Astrocyte (in vitro differentiated cells and primary cell): ENCODE results near the gene ME3. TPM values are rescaled to one million over a fixed set of nuclear protein-coding genes. Genes with fewer than 3 reads are reported as not detected.

Experiments
- DNase-seq: peaks from one replicate; pipeline ENCODE4 v3.0.0-alpha.2; 2010; ENCODE audit warnings: low read depth
- FAIRE-seq: peaks from 2 replicates; lab custom pipeline; 2011; peaks lifted over from hg19 to GRCh38; lab: Jason Lieb, UNC
- H2AFZ ChIP-seq: 2 replicates; pipeline ENCODE4 v1.6.0; 2012; ENCODE audit warnings: low read depth, low read length, inconsistent platforms
- H3K27ac ChIP-seq: 2 replicates; pipeline ENCODE4 v1.5.1; 2011; ENCODE audit warnings: low read depth, low read length, inconsistent platforms
- H3K27me3 ChIP-seq: 2 replicates; pipeline ENCODE4 v1.6.0; 2011; ENCODE audit warnings: low read length, inconsistent platforms; ENCODE audit not compliant: insufficient read depth
- H3K36me3 ChIP-seq: 2 replicates; pipeline ENCODE4 v1.5.1; 2011; ENCODE audit warnings: low read length, inconsistent platforms; ENCODE audit not compliant: insufficient read depth
- H3K4me1 ChIP-seq: 2 replicates; pipeline ENCODE4 v1.5.1; 2011; ENCODE audit warnings: low read length, inconsistent platforms; ENCODE audit not compliant: insufficient read depth
- H3K4me2 ChIP-seq: 2 replicates; pipeline ENCODE4 v1.6.0; 2012; ENCODE audit warnings: low read length, inconsistent platforms
- H3K4me3 ChIP-seq: 2 replicates; pipeline ENCODE4 v1.5.1; 2011; ENCODE audit warnings: low read depth, mild to moderate bottlenecking, low read length, inconsistent platforms; ENCODE audit not compliant: insufficient read depth
- H3K79me2 ChIP-seq: 2 replicates; pipeline ENCODE4 v1.6.0; 2012; ENCODE audit warnings: mild to moderate bottlenecking, low read length, inconsistent platforms; ENCODE audit not compliant: insufficient read depth
- H3K9ac ChIP-seq: 2 replicates; pipeline ENCODE4 v1.6.0; 2012; ENCODE audit warnings: mild to moderate bottlenecking, low read length, inconsistent platforms
- H3K9me3 ChIP-seq: 2 replicates; pipeline ENCODE4 v1.5.1; 2012; ENCODE audit warnings: low read depth, mild to moderate bottlenecking, low read length, inconsistent platforms; ENCODE audit not compliant: insufficient read depth
- H4K20me1 ChIP-seq: 2 replicates; pipeline ENCODE4 v1.6.0; 2012; ENCODE audit warnings: low read length, inconsistent platforms; ENCODE audit not compliant: insufficient read depth
- H3K27ac Mint-ChIP-seq: one replicate; pipeline ENCODE4 v1.8.0; 2021; ENCODE audit warnings: mild to moderate bottlenecking, mixed read lengths; ENCODE audit not compliant: unreplicated experiment
- H3K27me3 Mint-ChIP-seq: one replicate; pipeline ENCODE4 v1.8.0; 2021; ENCODE audit warnings: low read depth, mixed read lengths; ENCODE audit not compliant: unreplicated experiment
- H3K36me3 Mint-ChIP-seq: one replicate; pipeline ENCODE4 v1.8.0; 2021; ENCODE audit warnings: low read depth, mixed read lengths; ENCODE audit not compliant: unreplicated experiment
- H3K4me1 Mint-ChIP-seq: one replicate; pipeline ENCODE4 v1.8.0; 2021; ENCODE audit warnings: low read depth, mixed read lengths; ENCODE audit not compliant: unreplicated experiment
- H3K4me3 Mint-ChIP-seq: one replicate; pipeline ENCODE4 v1.8.0; 2021; ENCODE audit warnings: mild to moderate bottlenecking, moderate library complexity, mixed read lengths; ENCODE audit not compliant: unreplicated experiment
- H3K9me3 Mint-ChIP-seq: one replicate; pipeline ENCODE4 v1.8.0; 2021; ENCODE audit warnings: mild to moderate bottlenecking, mixed read lengths; ENCODE audit not compliant: unreplicated experiment
- CTCF ChIP-seq: IDR thresholded peaks from 2 replicates; pipeline ENCODE4 v1.5.1; 2011; ENCODE audit warnings: low read depth, mild to moderate bottlenecking, inconsistent platforms, low read length, moderate library complexity; ENCODE audit not compliant: insufficient read depth
- EZH2 ChIP-seq: IDR thresholded peaks from 2 replicates; pipeline ENCODE4 v1.6.1; 2012; ENCODE audit warnings: mild to moderate bottlenecking, low read length, inconsistent platforms; ENCODE audit not compliant: insufficient read depth
- total RNA-seq: library from RNA; stranded (reverse); gene quantifications from 2 replicates; pipeline ENCODE4 v1.2.1, GENCODE V29; 2021

Gene ME3
- total RNA-seq, 1 donor from 2014 or later: 28.6 TPM

GRCh38 chr11:86558841-86559240 lies 113.6 kb downstream of the ME3 start:
- peak overlapping the region; percentile 73 for H3K4me2 ChIP-seq
- peak overlapping the region; percentile 89 for H3K27ac ChIP-seq
- H3K27ac Mint-ChIP-seq: peak overlapping the region; percentile 100
- no peak overlapping the region for H3K4me3 ChIP-seq
- H3K79me2 ChIP-seq: no peaks in the 10 kb centered on the region
- DNase-seq (no peak), FAIRE-seq (no peak)
- H3K9ac ChIP-seq: peak overlapping the region; percentile 69
- H4K20me1 ChIP-seq: no peaks in the 10 kb centered on the region
- no peaks in the 10 kb centered on the region for H3K36me3 ChIP-seq
- peak overlapping the region; percentile 6 for H3K4me3 Mint-ChIP-seq
- H3K9me3 ChIP-seq: no peaks in the 10 kb centered on the region
- peaks cover 6% of the 10 kb centered on the region for H3K9me3 Mint-ChIP-seq
- peaks cover 12% of the 10 kb centered on the region for H3K4me1 ChIP-seq
- TF ChIP-seq CTCF: no peak
- no peak for TF ChIP-seq EZH2
- no peaks in the 10 kb centered on the region for H3K27me3 Mint-ChIP-seq
- no peak overlapping the region for H2AFZ ChIP-seq
- no peaks in the 10 kb centered on the region for H3K27me3 ChIP-seq
- peaks cover 18% of the 10 kb centered on the region for H3K36me3 Mint-ChIP-seq
- H3K4me1 Mint-ChIP-seq: peaks cover 22% of the 10 kb centered on the region

DNA sequence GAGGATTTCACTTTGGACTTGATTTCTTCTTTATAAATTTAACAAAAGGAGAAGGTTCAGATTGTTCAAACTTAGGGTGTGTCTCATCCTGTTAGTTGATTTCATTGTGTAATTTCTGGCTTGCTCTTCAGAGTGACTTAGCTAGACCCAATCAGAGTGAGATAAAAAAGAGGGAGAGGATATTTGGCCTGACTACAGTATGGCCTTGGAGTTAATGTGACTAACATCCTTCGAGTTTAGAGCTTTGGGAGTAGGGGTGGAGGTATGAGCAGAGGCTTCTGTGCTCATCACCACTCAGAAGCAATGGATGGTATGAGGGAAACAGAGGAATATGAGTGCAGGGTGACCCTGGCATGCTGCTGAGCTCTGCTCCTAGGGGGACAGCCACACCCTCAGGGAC lies 114.2 kb downstream of the ME3 start:
- H3K36me3 Mint-ChIP-seq: peaks cover 19% of the 10 kb centered on the region
- Histone ChIP-seq H3K27me3 (no peaks in the 10 kb centered on the region), H3K4me1 (peaks cover 12% of the 10 kb centered on the region), H3K9ac (no peak overlapping the region), H3K9me3 (no peaks in the 10 kb centered on the region), H4K20me1 (no peaks in the 10 kb centered on the region), H3K27ac (no peak overlapping the region), H3K4me2 (no peak overlapping the region), H3K79me2 (no peaks in the 10 kb centered on the region), H2AFZ (no peak overlapping the region), H3K4me3 (no peak overlapping the region), H3K36me3 (no peaks in the 10 kb centered on the region)
- DNase-seq (peak; percentile 32), FAIRE-seq (peak; percentile 52)
- H3K4me1 Mint-ChIP-seq: peaks cover 22% of the 10 kb centered on the region
- TF ChIP-seq EZH2 (no peak), CTCF (no peak)
- no peaks in the 10 kb centered on the region for H3K27me3 Mint-ChIP-seq
- peaks cover 6% of the 10 kb centered on the region for H3K9me3 Mint-ChIP-seq
- H3K4me3 Mint-ChIP-seq: no peak overlapping the region
- peak overlapping the region; percentile 100 for H3K27ac Mint-ChIP-seq

DNA sequence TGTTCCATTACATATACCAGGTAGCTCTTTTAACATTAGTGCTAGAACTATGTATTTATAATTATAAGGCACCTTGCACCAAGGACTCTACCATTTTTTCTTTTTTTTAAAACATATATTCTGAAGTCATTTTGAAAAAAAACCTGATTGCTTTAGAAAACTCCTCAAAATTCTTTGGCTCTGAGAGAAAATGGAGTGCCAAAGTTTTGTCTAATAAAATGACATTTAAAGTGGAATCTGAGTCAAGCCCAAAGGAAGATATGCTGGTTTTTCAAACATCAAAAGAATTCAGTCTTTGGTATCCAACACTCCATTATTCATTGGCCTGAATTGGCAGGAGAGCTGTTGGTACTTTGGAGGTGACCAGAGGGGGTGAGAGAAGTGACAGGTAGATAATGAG lies 116.5 kb downstream of the ME3 start:
- Histone ChIP-seq H3K4me2 (no peak overlapping the region), H3K27ac (no peak overlapping the region), H3K79me2 (no peaks in the 10 kb centered on the region), H3K27me3 (no peaks in the 10 kb centered on the region), H3K4me1 (peaks cover 26% of the 10 kb centered on the region), H3K4me3 (no peak overlapping the region), H3K9me3 (no peaks in the 10 kb centered on the region), H3K9ac (no peak overlapping the region), H3K36me3 (no peaks in the 10 kb centered on the region), H2AFZ (no peak overlapping the region), H4K20me1 (no peaks in the 10 kb centered on the region)
- Mint-ChIP-seq H3K36me3 (peaks cover 35% of the 10 kb centered on the region), H3K4me1 (peaks cover 35% of the 10 kb centered on the region), H3K4me3 (no peak overlapping the region), H3K9me3 (no peaks in the 10 kb centered on the region), H3K27ac (no peak overlapping the region), H3K27me3 (no peaks in the 10 kb centered on the region)
- no peak for FAIRE-seq
- DNase-seq: no peak
- TF ChIP-seq CTCF (no peak), EZH2 (no peak)
